Type B pancreatic cell (in vitro differentiated cells): ENCODE data around the gene SGMS1. TPM values are rescaled to one million over a fixed set of nuclear protein-coding genes. Genes with fewer than 3 reads are reported as not detected.

Experiments
- DNase-seq: peaks from one replicate; pipeline ENCODE4 v3.0.0; 2021; ENCODE audit warnings: mixed read lengths; ENCODE audit not compliant: unreplicated experiment; ENCODE audit errors: extremely low spot score
- H3K27ac Mint-ChIP-seq: 2 replicates; pipeline ENCODE4 v1.8.0; 2021; ENCODE audit warnings: mild to moderate bottlenecking, mixed read lengths
- H3K27me3 Mint-ChIP-seq: 2 replicates; pipeline ENCODE4 v1.8.0; 2021; ENCODE audit warnings: mixed read lengths
- H3K36me3 Mint-ChIP-seq: 2 replicates; pipeline ENCODE4 v1.8.0; 2021; ENCODE audit warnings: mixed read lengths
- H3K4me1 Mint-ChIP-seq: one replicate; pipeline ENCODE4 v1.8.0; 2021; ENCODE audit warnings: mixed read lengths; ENCODE audit not compliant: unreplicated experiment
- H3K4me3 Mint-ChIP-seq: 2 replicates; pipeline ENCODE4 v1.8.0; 2021; ENCODE audit warnings: mild to moderate bottlenecking, mixed read lengths
- H3K9me3 Mint-ChIP-seq: 2 replicates; pipeline ENCODE4 v1.8.0; 2021; ENCODE audit warnings: mixed read lengths
- total RNA-seq: library from RNA; stranded (reverse); gene quantifications from 2 replicates; pipeline ENCODE4 v1.2.1, GENCODE V29; 2021; ENCODE audit warnings: low replicate concordance
- TF ChIP-seq, protein P1 (sequence below): fragments of 200-600 bp; sonication (generic); conservative IDR thresholded peaks from 2 replicates; pipeline ENCODE4 v1.5.0; 2021; ENCODE audit warnings: antibody characterized with exemption, mild to moderate bottlenecking

SGMS1 gene
- total RNA-seq, 1 donor from 2014 or later = 15.1 TPM

DNA sequence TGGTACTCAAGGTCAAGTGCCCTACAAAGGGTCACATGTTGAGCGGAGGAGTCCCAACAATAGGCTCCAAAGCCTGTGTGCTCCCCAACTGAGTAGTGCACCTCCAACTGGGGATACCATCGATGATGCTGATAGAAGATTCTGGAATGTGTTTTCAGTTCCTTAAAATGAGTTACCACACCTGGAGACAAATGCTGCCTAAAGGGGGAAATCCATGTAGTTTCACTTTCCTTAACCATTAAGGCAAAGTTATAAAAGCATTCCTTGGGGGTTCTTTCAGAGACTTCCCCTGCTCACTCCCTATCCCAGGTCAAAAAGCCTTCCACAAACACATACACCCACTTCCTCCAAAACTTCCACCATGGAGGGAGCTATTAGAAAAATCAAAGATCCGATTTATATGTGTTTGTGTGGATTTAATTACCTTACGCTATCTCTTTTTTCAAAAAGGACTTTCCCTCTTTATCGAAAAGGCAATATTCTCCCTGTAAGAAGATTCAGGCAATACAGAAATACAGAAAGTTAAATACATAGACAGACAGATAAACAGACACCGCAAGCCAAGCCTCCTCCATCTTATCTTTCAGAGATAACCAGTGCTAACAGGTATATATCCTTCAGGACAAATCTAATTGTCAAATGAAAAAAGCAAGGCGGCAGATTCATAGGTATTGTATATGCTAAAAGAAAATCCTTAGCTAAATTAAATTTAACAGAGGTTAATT, 236.6 kb downstream of the SGMS1 start:
- H3K27me3 Mint-ChIP-seq = no peaks in the 10 kb centered on the region
- no peaks in the 10 kb centered on the region for H3K36me3 Mint-ChIP-seq
- H3K4me3 Mint-ChIP-seq = no peak overlapping the region
- no peak overlapping the region for H3K27ac Mint-ChIP-seq
- H3K4me1 Mint-ChIP-seq = peaks cover 10% of the 10 kb centered on the region
- TF ChIP-seq, protein P1, sequence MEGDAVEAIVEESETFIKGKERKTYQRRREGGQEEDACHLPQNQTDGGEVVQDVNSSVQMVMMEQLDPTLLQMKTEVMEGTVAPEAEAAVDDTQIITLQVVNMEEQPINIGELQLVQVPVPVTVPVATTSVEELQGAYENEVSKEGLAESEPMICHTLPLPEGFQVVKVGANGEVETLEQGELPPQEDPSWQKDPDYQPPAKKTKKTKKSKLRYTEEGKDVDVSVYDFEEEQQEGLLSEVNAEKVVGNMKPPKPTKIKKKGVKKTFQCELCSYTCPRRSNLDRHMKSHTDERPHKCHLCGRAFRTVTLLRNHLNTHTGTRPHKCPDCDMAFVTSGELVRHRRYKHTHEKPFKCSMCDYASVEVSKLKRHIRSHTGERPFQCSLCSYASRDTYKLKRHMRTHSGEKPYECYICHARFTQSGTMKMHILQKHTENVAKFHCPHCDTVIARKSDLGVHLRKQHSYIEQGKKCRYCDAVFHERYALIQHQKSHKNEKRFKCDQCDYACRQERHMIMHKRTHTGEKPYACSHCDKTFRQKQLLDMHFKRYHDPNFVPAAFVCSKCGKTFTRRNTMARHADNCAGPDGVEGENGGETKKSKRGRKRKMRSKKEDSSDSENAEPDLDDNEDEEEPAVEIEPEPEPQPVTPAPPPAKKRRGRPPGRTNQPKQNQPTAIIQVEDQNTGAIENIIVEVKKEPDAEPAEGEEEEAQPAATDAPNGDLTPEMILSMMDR = no peak
- H3K9me3 Mint-ChIP-seq = no peaks in the 10 kb centered on the region
- no peak for DNase-seq

DNA sequence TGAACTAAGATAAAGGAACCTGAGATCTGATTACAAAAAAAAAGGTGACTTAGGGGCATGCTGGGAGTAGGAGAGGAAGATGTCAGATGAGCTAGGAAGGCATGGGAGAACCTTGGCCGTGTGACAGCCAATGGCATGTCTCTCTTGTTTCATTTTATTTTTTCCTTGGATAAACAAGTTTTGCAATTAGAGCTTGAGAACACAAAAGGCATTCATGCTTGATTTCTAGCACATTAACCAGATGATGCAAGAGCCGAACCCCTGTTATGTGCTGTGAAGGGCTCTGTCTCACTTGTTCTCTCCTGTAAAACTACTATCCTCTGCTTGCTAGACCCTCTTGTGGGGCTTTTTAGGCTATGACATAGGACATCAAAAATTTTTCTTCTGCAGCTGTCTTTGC, 238.1 kb downstream of the SGMS1 start:
- Mint-ChIP-seq H3K27ac (peak overlapping the region; percentile 10), H3K36me3 (no peaks in the 10 kb centered on the region), H3K9me3 (no peaks in the 10 kb centered on the region), H3K4me3 (no peak overlapping the region), H3K4me1 (peaks cover 10% of the 10 kb centered on the region), H3K27me3 (no peaks in the 10 kb centered on the region)
- DNase-seq = no peak
- TF ChIP-seq, protein P1 = no peak

DNA sequence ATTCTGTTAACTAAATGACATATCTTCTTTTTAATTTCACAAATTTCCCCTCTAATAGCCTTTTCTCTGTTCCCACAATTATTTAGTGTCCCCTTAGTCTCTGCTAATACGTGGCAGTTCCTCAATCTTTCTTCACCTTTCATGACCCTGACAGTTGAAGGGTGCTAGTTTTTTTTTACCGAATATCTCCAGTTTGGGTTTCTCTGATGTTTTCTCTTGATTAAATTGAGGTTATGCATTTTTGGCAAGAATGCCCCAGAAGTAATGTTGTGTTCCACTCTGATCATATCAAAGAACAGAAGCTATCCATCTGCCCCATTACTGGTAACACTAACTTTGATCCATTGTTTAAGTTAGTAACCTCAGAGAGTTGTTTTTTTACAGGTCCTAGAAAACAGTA, 238.9 kb downstream of the SGMS1 start:
- TF ChIP-seq, protein P1 = no peak
- DNase-seq = no peak
- Mint-ChIP-seq H3K4me1 (peaks cover 10% of the 10 kb centered on the region), H3K36me3 (no peaks in the 10 kb centered on the region), H3K27me3 (no peaks in the 10 kb centered on the region), H3K27ac (no peak overlapping the region), H3K9me3 (no peaks in the 10 kb centered on the region), H3K4me3 (no peak overlapping the region)

DNA sequence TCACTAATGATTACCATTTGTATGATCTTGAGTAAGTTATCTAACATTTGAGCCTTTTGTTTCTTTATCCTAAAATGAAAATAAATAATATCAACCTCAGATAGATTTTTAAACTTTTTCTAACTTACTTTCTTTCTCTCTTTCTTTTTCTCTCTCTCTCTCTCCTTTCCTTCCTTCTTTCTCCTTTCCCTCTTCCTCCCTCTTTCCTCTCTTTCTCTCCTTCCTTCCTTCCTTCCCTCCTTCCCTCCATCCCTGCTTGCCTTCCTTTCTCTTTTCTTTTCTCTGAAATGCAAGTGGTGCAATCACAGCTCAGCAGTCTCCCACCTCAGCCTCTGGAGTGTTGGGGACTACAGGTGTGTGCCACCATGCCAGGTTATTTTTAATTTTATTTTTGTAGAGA, 239.5 kb downstream of the SGMS1 start:
- Mint-ChIP-seq H3K36me3 (no peaks in the 10 kb centered on the region), H3K27ac (no peak overlapping the region), H3K4me3 (no peak overlapping the region), H3K4me1 (peaks cover 10% of the 10 kb centered on the region), H3K9me3 (no peaks in the 10 kb centered on the region), H3K27me3 (no peaks in the 10 kb centered on the region)
- TF ChIP-seq, protein P1 = no peak
- DNase-seq = no peak

DNA sequence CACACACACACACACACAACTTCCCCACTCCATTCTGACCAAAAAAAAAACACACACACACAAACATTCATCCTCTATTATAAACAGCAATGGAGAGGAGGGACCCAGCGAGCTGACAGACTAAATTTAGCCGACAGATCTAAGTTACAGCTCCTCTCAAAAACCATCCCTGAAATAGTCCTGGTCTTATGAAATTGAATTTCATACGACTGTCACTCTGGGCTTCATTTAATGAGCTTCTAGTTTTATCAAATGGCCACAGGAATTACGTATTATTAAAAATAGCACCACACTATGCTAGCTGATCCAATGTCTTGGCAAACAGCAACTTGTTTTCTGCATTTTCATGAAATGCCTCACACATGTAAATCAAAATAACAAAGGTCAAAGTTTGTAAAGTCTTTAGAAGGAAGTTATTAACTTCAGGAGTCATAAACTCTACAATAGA, 241.2 kb downstream of the SGMS1 start:
- Mint-ChIP-seq H3K27ac (no peak overlapping the region), H3K36me3 (no peaks in the 10 kb centered on the region), H3K27me3 (no peaks in the 10 kb centered on the region), H3K4me1 (peaks cover 10% of the 10 kb centered on the region), H3K9me3 (no peaks in the 10 kb centered on the region), H3K4me3 (no peak overlapping the region)
- DNase-seq = no peak
- TF ChIP-seq, protein P1 = no peak
